Erythroblast (primary cell): ENCODE measurements around the gene TTC7B.

ENCODE experiments used
- GATA1 ChIP-seq: IDR thresholded peaks from 2 replicates; pipeline ENCODE4 v1.6.1; 2011; ENCODE audit warnings: low read depth, mild to moderate bottlenecking, control low read depth, low read length, moderate library complexity
- POLR2A ChIP-seq: IDR thresholded peaks from 2 replicates; pipeline ENCODE4 v1.6.1; 2011; ENCODE audit warnings: mild to moderate bottlenecking, low read length

DNA sequence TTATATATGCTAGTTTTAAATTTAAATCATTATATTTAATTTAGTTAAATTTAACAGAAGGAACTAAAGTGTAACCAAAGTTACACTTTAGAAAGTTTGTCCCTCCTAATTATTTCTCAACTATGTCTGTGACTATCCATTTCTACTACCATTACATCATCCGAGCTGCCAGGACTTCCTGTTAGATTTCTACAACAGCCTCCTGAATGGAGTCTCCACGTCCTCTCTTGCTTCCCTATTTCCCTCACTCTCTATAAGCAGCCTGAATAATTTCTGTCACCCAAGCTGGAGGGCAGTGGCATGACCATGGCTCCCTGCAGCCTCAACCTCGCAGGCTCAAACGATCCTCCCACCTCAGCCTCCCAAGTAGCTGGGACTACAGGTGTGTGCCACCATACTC lies 84.1 kb downstream of the TTC7B start:
- no peak for TF ChIP-seq POLR2A
- TF ChIP-seq GATA1, result no peak
